IPS-20b (cell line): Measurements from ENCODE around the gene SHOX.
"Not testable (repeated sequence)": the region's sequence is repeated elsewhere in the genome, so short reads cannot be mapped to it uniquely, and the experiment has no call there.

Experiments
- H3K27ac ChIP-seq: one replicate; pipeline ENCODE4 v1.5.1; 2013; ENCODE audit warnings: low read length
- H3K27me3 ChIP-seq: 2 replicates; pipeline ENCODE4 v1.6.1; 2013; ENCODE audit warnings: mild to moderate bottlenecking, low read length, inconsistent platforms; ENCODE audit not compliant: insufficient read depth
- H3K36me3 ChIP-seq: 2 replicates; pipeline ENCODE4 v1.6.1; 2013; ENCODE audit warnings: low read depth, mild to moderate bottlenecking, inconsistent platforms, low read length, moderate library complexity; ENCODE audit not compliant: insufficient read depth
- H3K4me1 ChIP-seq: 2 replicates; pipeline ENCODE4 v1.6.1; 2013; ENCODE audit warnings: mild to moderate bottlenecking, control low read depth, inconsistent platforms, low read length, moderate library complexity; ENCODE audit not compliant: insufficient read depth
- H3K4me3 ChIP-seq: 2 replicates; pipeline ENCODE4 v1.5.1; 2013; ENCODE audit warnings: mild to moderate bottlenecking, low read length, inconsistent platforms
- H3K9ac ChIP-seq: 2 replicates; pipeline ENCODE4 v1.6.1; 2013; ENCODE audit warnings: low read depth, mild to moderate bottlenecking, inconsistent platforms, low read length, moderate library complexity
- H3K9me3 ChIP-seq: 2 replicates; pipeline ENCODE4 v1.6.1; 2013; ENCODE audit warnings: mild to moderate bottlenecking, low read depth, low read length, inconsistent platforms; ENCODE audit not compliant: insufficient read depth

Gene SHOX

DNA sequence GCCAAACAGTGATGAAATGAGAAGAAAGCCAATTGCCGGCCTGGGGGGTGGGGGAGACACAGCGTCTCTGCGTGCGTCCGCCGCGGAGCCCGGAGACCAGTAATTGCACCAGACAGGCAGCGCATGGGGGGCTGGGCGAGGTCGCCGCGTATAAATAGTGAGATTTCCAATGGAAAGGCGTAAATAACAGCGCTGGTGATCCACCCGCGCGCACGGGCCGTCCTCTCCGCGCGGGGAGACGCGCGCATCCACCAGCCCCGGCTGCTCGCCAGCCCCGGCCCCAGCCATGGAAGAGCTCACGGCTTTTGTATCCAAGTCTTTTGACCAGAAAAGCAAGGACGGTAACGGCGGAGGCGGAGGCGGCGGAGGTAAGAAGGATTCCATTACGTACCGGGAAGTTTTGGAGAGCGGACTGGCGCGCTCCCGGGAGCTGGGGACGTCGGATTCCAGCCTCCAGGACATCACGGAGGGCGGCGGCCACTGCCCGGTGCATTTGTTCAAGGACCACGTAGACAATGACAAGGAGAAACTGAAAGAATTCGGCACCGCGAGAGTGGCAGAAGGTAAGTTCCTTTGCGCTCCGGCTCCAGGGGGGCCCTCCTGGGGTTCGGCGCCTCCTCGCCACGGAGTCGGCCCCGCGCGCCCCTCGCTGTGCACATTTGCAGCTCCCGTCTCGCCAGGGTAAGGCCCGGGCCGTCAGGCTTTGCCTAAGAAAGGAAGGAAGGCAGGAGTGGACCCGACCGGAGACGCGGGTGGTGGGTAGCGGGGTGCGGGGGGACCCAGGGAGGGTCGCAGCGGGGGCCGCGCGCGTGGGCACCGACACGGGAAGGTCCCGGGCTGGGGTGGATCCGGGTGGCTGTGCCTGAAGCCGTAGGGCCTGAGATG lies at the start of gene SHOX:
TSS of gene SHOX (plus strand) at position 180 of the 885 bp plus-strand sequence. CDS start at position 287, 107 bp downstream.
- H3K4me1 ChIP-seq: no peaks in the 10 kb centered on the region
- H3K27me3 ChIP-seq: peaks cover 100% of the 10 kb centered on the region
- no peak within 1 kb of the TSS for H3K27ac ChIP-seq
- H3K9me3 ChIP-seq: peaks cover 14% of the 10 kb centered on the region; the same call in 1 of the 2 replicates
- peak within 1 kb of the TSS; percentile 6; the same call in 1 of the 2 replicates for H3K4me3 ChIP-seq
- no peak within 1 kb of the TSS for H3K9ac ChIP-seq
- H3K36me3 ChIP-seq: no peaks in the 10 kb centered on the region

DNA sequence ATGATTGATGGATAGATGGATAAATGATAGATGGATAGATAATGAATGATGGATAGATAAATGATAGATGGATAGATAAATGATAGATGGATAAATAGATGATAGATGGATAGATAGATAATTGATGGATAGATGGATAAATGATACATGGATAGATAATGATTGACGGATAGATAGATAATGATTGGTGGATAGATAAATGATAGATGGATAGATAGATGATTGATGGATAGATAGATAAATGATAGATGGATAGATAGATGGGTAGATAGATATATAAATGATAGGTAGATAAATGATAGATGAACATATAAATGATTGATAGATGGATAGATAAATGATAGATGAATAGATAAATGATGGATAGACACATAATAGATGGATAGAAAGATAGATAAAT lies 49.5 kb upstream of the SHOX start:
- Histone ChIP-seq H3K4me1 (no peaks in the 10 kb centered on the region), H3K27ac (no peak overlapping the region), H3K9me3 (peaks cover 6% of the 10 kb centered on the region; the same call in 1 of the 2 replicates), H3K9ac (no peak overlapping the region), H3K36me3 (no peaks in the 10 kb centered on the region), H3K27me3 (peaks cover 27% of the 10 kb centered on the region), H3K4me3 (no peak overlapping the region)

DNA sequence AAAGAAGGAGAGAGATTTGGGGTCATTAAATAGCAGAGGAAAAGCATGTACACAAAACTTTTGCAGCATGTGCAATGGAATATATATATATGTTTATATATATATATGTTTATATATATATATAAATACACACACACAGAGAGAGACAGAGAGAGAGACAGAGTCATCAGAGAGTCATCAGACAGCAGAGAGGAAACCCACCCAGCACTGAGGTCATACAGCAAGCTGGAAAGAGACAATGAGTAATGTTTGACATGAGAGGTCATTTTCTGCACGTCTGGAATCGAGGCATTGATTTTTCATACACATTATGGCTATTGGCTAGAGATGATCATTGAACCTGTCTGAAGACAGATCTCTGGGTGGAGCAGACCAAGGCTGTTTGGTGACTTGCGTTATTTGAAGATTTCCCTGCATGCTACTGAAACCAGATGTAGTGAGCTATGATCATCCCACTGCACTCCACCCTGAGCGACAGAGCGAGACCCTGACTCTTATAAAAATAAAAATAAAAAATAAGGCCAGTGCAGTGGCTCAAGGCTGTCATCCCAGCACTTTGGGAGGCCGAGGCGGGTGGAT lies 48.8 kb upstream of the SHOX start:
- Histone ChIP-seq H3K27me3 (peaks cover 20% of the 10 kb centered on the region), H3K9me3 (peaks cover 5% of the 10 kb centered on the region; the same call in 1 of the 2 replicates), H3K4me3 (no peak overlapping the region), H3K36me3 (no peaks in the 10 kb centered on the region), H3K27ac (no peak overlapping the region), H3K9ac (no peak overlapping the region), H3K4me1 (no peaks in the 10 kb centered on the region)

DNA sequence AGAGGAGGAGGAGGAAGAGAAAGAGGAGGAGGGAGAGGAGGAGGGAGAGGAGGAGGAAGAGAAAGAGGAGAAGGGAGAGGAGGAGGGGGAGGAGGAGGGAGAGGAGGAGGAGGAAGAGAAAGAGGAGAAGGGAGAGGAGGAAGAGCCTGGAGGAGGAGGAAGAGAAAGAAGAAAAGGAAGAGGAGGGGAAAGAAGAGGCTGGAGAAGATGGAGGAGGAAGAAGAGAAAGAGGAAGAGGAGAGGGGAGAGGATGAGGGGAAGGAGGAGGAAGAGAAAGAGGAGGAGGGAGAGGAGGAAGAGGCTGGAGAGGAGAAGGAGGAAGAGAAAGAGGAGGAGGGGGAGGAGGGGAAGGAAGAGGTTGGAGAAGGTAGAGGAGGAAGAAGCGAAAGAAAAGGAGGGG lies 46.0 kb upstream of the SHOX start:
- H3K4me1 ChIP-seq: no peaks in the 10 kb centered on the region

DNA sequence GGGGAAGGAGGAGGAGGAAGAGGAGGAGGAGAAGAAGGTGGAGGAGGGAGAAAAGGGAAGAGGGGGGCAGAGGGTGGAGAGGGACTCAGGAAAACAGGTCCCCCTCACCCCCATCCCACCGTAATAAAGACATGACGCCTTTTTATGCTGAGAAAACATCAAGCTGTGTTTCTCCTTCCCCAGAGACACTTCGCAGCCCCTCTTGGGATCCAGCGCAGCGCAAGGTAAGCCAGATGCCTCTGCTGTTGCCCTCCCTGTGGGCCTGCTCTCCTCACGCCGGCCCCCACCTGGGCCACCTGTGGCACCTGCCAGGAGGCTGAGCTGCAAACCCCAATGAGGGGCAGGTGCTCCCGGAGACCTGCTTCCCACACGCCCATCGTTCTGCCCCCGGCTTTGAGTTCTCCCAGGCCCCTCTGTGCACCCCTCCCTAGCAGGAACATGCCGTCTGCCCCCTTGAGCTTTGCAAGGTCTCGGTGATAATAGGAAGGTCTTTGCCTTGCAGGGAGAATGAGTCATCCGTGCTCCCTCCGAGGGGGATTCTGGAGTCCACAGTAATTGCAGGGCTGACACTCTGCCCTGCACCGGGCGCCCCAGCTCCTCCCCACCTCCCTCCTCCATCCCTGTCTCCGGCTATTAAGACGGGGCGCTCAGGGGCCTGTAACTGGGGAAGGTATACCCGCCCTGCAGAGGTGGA lies 45.3 kb upstream of the SHOX start:
- Histone ChIP-seq H3K4me1 (no peaks in the 10 kb centered on the region), H3K4me3 (no peak overlapping the region), H3K36me3 (no peaks in the 10 kb centered on the region), H3K9me3 (no peaks in the 10 kb centered on the region; the same call in 1 of the 2 replicates), H3K9ac (no peak overlapping the region), H3K27ac (no peak overlapping the region), H3K27me3 (peaks cover 20% of the 10 kb centered on the region)

More for the DNA sequence above, 46.0 kb upstream of the SHOX start:
- Histone ChIP-seq H3K27me3 (peaks cover 20% of the 10 kb centered on the region), H3K27ac (no peak overlapping the region), H3K9me3 (no peaks in the 10 kb centered on the region; the same call in 1 of the 2 replicates), H3K36me3 (no peaks in the 10 kb centered on the region), H3K4me3 (no peak overlapping the region), H3K9ac (no peak overlapping the region)

GRCh38 chrX:586351-586750 lies 44.2 kb upstream of the SHOX start:
- Histone ChIP-seq H3K9me3 (no peaks in the 10 kb centered on the region; the same call in 1 of the 2 replicates), H3K27me3 (peaks cover 20% of the 10 kb centered on the region), H3K27ac (no peak overlapping the region), H3K9ac (no peak overlapping the region), H3K4me1 (no peaks in the 10 kb centered on the region), H3K4me3 (no peak overlapping the region), H3K36me3 (no peaks in the 10 kb centered on the region)

DNA sequence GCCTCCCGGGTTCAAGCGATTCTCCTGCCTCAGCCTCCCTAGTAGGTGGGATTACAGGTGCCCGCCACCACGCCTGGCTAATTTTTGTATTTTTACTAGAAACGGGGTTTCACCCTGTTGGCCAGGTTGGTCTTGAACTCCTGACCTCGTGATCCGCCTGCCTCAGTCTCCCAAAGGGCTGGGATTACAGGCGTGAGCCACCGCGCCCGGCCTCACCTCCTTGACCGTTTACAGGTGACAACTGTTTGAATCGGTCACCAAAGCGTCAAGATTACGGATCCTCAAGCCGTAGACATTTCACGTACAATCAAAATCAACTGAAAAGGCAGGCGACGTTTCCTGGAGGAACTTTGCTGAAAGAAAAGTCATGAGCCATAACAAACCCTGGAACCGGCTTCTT lies 41.3 kb upstream of the SHOX start:
- H3K36me3 ChIP-seq, H3K4me1 ChIP-seq, H3K4me3 ChIP-seq, H3K9me3 ChIP-seq, H3K27ac ChIP-seq, H3K9ac ChIP-seq: not testable (repeated sequence)
- H3K27me3 ChIP-seq: peaks cover 15% of the 10 kb centered on the region

DNA sequence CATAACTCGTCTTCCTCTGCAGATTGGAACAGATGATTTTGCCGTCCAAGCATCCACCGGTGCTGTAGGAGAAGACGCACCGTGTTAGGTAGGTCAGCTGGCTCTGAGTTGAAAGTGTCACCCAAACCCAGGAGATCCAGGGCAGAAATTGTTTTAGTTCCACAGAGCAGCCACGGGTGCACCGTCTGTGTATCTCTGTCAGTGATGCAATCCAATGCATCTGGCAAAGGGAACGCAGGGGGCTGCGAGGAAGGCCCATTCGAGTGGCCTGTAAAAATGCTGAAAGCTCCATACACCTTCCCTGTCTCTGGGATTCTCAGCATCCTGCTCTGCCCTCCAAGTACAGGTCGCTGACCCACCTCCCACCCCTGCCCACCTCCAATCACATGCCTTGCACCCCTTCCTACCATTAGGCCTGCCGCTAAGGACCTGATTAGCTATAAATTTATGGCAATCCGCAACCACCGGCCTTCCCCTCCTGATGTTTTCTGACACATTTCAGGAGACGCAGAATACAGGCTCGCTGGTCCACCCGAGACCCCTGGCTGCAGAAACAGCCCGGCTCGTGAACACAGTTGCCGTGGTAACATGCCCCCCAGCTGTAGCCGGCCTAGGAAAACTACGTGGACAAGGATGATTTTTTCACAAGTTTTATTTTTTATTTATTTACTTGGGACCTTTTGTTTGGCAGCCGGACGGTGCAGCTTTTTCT lies 39.7 kb upstream of the SHOX start:
- Histone ChIP-seq H3K27ac (no peak overlapping the region), H3K4me3 (no peak overlapping the region), H3K36me3 (no peaks in the 10 kb centered on the region), H3K4me1 (no peaks in the 10 kb centered on the region), H3K9me3 (peaks cover 3% of the 10 kb centered on the region; the same call in 1 of the 2 replicates), H3K9ac (no peak overlapping the region), H3K27me3 (no peaks in the 10 kb centered on the region)

DNA sequence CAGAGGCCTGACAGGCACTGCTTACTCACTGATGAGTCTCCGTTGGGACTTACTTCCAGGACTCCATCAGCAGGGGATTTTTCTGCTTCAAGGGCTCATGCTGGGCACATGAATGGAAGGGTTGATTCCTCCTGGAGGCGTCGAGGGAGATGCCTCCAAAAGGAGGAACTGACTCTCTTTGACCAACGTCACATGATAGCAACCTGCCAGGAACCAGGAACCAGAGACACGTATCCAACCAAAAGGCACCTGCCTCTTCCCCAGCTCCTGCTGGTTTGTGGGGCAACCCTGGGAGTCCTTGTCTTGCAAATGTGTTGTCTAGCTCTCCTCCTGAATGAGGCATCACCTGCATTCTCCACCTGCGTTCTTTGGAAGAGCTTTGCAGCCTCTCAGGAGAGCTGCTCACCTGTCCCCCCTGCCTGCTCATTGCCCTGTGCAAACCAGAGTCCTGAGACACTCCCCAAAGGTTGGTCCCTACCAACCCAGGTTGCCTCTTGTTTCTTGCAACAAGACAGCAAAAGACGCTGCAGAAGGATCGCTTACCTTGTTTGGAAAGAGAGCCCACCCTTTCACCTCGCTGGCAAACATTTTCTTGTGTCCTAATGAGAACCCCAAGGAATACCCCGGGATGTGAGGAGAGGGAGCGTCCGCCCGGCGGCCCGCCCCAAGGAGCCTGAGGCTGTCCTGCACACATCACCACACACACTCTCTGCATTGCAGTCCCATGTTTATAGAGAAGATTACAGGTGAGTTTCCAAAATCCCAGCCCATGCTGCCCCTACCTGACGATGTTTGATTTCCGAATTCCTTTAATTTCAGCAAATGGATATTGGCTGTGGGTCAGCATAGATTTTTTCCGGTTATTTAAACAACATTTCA lies 30.5 kb upstream of the SHOX start:
- Histone ChIP-seq H3K4me3 (no peak overlapping the region), H3K27me3 (peaks cover 5% of the 10 kb centered on the region; the same call in 1 of the 2 replicates), H3K27ac (no peak overlapping the region), H3K9me3 (peaks cover 24% of the 10 kb centered on the region), H3K4me1 (no peaks in the 10 kb centered on the region), H3K36me3 (no peaks in the 10 kb centered on the region), H3K9ac (no peak overlapping the region)

DNA sequence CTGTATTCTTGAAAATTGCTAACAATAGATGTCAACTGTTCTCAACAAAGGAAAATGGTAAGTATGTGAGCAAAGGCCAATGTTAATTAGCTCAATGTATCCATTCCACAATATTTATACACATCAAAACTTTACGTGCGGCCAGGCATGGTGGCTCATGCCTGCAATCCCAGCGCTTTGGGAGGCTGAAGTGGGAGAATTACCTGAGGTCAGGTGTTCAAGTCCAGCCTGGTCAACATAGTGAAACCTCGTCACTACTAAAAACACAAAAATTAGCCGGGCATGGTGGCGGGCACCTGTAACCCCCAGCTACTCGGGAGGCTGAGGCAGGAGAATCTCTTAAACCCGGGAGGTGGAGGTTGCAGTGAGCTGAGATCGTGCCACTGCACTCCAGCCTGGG lies 27.6 kb upstream of the SHOX start:
- not testable (repeated sequence) for H3K9ac ChIP-seq, H3K4me3 ChIP-seq, H3K4me1 ChIP-seq, H3K9me3 ChIP-seq, H3K36me3 ChIP-seq, H3K27me3 ChIP-seq, H3K27ac ChIP-seq
